DND-41 (cell line): ENCODE measurements around the gene U2AF2.

Experiments used
- ATAC-seq: fragments of 200-7000 bp; cut with Tn5 transposase; 3 replicates; pipeline ENCODE4 v1.9.1; 2021; ENCODE audit warnings: low read depth; ENCODE audit not compliant: insufficient read depth
- DNase-seq: peaks from one replicate; pipeline ENCODE4 v3.0.0-alpha.2; 2020
- H2AFZ ChIP-seq: 2 replicates; pipeline ENCODE4 v1.6.0; 2012; ENCODE audit warnings: low read depth, low read length
- H3K27ac ChIP-seq: 2 replicates; pipeline ENCODE4 v1.5.1; 2012; ENCODE audit warnings: low read length, inconsistent platforms
- H3K27me3 ChIP-seq: fragments of 200-600 bp; sonication (generic); 2 replicates; pipeline ENCODE4 v1.6.0; 2012; ENCODE audit warnings: low read length, mild to moderate bottlenecking, inconsistent platforms; ENCODE audit not compliant: insufficient read depth, poor library complexity
- H3K36me3 ChIP-seq: 2 replicates; pipeline ENCODE4 v1.5.1; 2012; ENCODE audit warnings: low read length, inconsistent platforms; ENCODE audit not compliant: insufficient read depth
- H3K4me1 ChIP-seq: 2 replicates; pipeline ENCODE4 v1.5.1; 2012; ENCODE audit warnings: mild to moderate bottlenecking, low read length; ENCODE audit not compliant: insufficient read depth
- H3K4me2 ChIP-seq: 2 replicates; pipeline ENCODE4 v1.6.0; 2012; ENCODE audit warnings: mild to moderate bottlenecking, moderate library complexity, low read length, inconsistent platforms; ENCODE audit not compliant: insufficient read depth
- H3K4me3 ChIP-seq, 2 experiments: fragments of 200-600 bp in 1 of 2; shearing (Covaris generic) in 1 of 2; 2 replicates each; pipeline ENCODE4 v1.5.1; 2012 to 2016; ENCODE audit warnings: inconsistent platforms in 2 of 2, low read length in 2 of 2, mild to moderate bottlenecking in 2 of 2, low read depth in 1 of 2, moderate library complexity in 1 of 2
- H3K79me2 ChIP-seq: 2 replicates; pipeline ENCODE4 v1.6.0; 2012; ENCODE audit warnings: low read length, inconsistent platforms; ENCODE audit not compliant: insufficient read depth
- H3K9ac ChIP-seq: 2 replicates; pipeline ENCODE4 v1.6.0; 2012; ENCODE audit warnings: low read depth, mild to moderate bottlenecking, inconsistent platforms, low read length, moderate library complexity
- H3K9me3 ChIP-seq: 2 replicates; pipeline ENCODE4 v1.5.1; 2012; ENCODE audit warnings: low read length, moderate library complexity, mild to moderate bottlenecking, inconsistent platforms; ENCODE audit not compliant: insufficient read depth, severe bottlenecking
- H4K20me1 ChIP-seq: 2 replicates; pipeline ENCODE4 v1.6.0; 2012; ENCODE audit warnings: low read length; ENCODE audit not compliant: insufficient read depth
- CTCF ChIP-seq: IDR thresholded peaks from 2 replicates; pipeline ENCODE4 v1.5.1; 2012; ENCODE audit warnings: borderline replicate concordance, low read length, moderate library complexity, mild to moderate bottlenecking; ENCODE audit not compliant: poor library complexity, severe bottlenecking; ENCODE audit errors: extremely low read depth
- EZH2 ChIP-seq: IDR thresholded peaks from 3 replicates; pipeline ENCODE4 v1.6.1; 2012; ENCODE audit warnings: borderline replicate concordance, low read depth, mild to moderate bottlenecking, moderate library complexity, low read length, inconsistent platforms; ENCODE audit not compliant: severe bottlenecking

U2AF2 gene

GRCh38 chr19:55613930-55614710 is 40.7 kb upstream of the U2AF2 start:
- H3K4me1 ChIP-seq: no peaks in the 10 kb centered on the region
- no peak overlapping the region for H3K9ac ChIP-seq
- H3K27ac ChIP-seq: no peak overlapping the region
- peaks cover 42% of the 10 kb centered on the region for H3K79me2 ChIP-seq
- peaks cover 54% of the 10 kb centered on the region for H3K36me3 ChIP-seq
- H3K4me2 ChIP-seq: no peak overlapping the region
- peaks cover 38% of the 10 kb centered on the region for H4K20me1 ChIP-seq
- TF ChIP-seq EZH2 (no peak), CTCF (no peak)
- no peak overlapping the region for H3K4me3 ChIP-seq
- no peak for ATAC-seq
- no peaks in the 10 kb centered on the region for H3K9me3 ChIP-seq
- DNase-seq: no peak
- no peak overlapping the region for H2AFZ ChIP-seq
- no peaks in the 10 kb centered on the region for H3K27me3 ChIP-seq

- Histone ChIP-seq H3K79me2 (peaks cover 34% of the 10 kb centered on the region), H3K4me2 (no peak overlapping the region), H3K9ac (no peak overlapping the region), H3K27me3 (no peaks in the 10 kb centered on the region), H3K36me3 (peaks cover 46% of the 10 kb centered on the region), H4K20me1 (peaks cover 32% of the 10 kb centered on the region), H3K4me3 (no peak overlapping the region), H2AFZ (no peak overlapping the region), H3K4me1 (no peaks in the 10 kb centered on the region), H3K27ac (no peak overlapping the region), H3K9me3 (no peaks in the 10 kb centered on the region)
- ATAC-seq (no peak), DNase-seq (no peak)
- TF ChIP-seq CTCF: no peak
- TF ChIP-seq EZH2: no peak
Measured at GRCh38 chr19:55614711-55615542, 39.9 kb upstream of the U2AF2 start.

GRCh38 chr19:55615543-55616394 is 39.1 kb upstream of the U2AF2 start:
- Histone ChIP-seq H3K9ac (no peak overlapping the region), H3K9me3 (no peaks in the 10 kb centered on the region), H3K27ac (no peak overlapping the region), H3K4me3 (no peak overlapping the region), H3K4me2 (no peak overlapping the region), H3K4me1 (peaks cover 6% of the 10 kb centered on the region), H3K36me3 (peaks cover 48% of the 10 kb centered on the region), H3K27me3 (no peaks in the 10 kb centered on the region), H4K20me1 (peaks cover 28% of the 10 kb centered on the region), H3K79me2 (peaks cover 27% of the 10 kb centered on the region), H2AFZ (no peak overlapping the region)
- DNase-seq: no peak
- TF ChIP-seq CTCF (no peak), EZH2 (no peak)
- ATAC-seq: no peak
